ENCODE results near the gene ADAMTS17. TPM values are rescaled to one million over a fixed set of nuclear protein-coding genes. Genes with fewer than 3 reads are reported as not detected.

The ADAMTS17 gene
- total RNA-seq, 1 experiment from 2014 or later: 0.15 TPM

- Histone ChIP-seq H3K27me3 (replicated peaks; ENCODE audit: insufficient read depth, low read depth, low read length, poor library complexity) (no peaks in the 10 kb centered on the region), H3K4me3 (ENCODE audit: low read depth, low read length, poor library complexity, severe bottlenecking) (no peak overlapping the region), H3K9me3 (ENCODE audit: low read depth, low read length, poor library complexity, severe bottlenecking) (peaks cover 6% of the 10 kb centered on the region), H3K4me1 (ENCODE audit: insufficient read depth, low read length, poor library complexity, severe bottlenecking) (no peaks in the 10 kb centered on the region), H3K27ac (ENCODE audit: low read depth, low read length, poor library complexity, severe bottlenecking) (no peak overlapping the region), H3K36me3 (ENCODE audit: insufficient read depth, low read length, poor library complexity, severe bottlenecking) (no peaks in the 10 kb centered on the region)
- BruUV-seq (replicated peaks): no TSS peak
- ChIA-PET CTCF (no interaction called here), POLR2A (ENCODE audit: low non-redundant PET) (no interaction called here)
- intact Hi-C loops (cut with micrococcal nuclease; ENCODE audit: unreplicated experiment): no loop called here
- TF ChIP-seq EZH2 (IDR thresholded peaks at IDR 0.05; ENCODE audit: borderline replicate concordance, low read depth, low read length, poor library complexity, severe bottlenecking) (no peak), CTCF (conservative IDR thresholded peaks at IDR 0.05; ENCODE audit: low read depth, low read length) (no peak)
- DNase-seq (ENCODE audit: low spot score): no peak
These were observed 319.0 kb downstream of the ADAMTS17 start for GRCh38 chr15:100022806-100023205.

- intact Hi-C loops (cut with micrococcal nuclease; ENCODE audit: unreplicated experiment): no loop called here
- peaks cover 2% of the 10 kb centered on the region for H3K9me3 ChIP-seq (ENCODE audit: low read depth, low read length, poor library complexity, severe bottlenecking)
- DNase-seq (ENCODE audit: low spot score): no peak
- ChIA-PET POLR2A (ENCODE audit: low non-redundant PET) (no interaction called here), CTCF (no interaction called here)
- TF ChIP-seq CTCF (conservative IDR thresholded peaks at IDR 0.05; ENCODE audit: low read depth, low read length): no peak
- no peak for TF ChIP-seq EZH2 (IDR thresholded peaks at IDR 0.05; ENCODE audit: borderline replicate concordance, low read depth, low read length, poor library complexity, severe bottlenecking)
- H3K4me3 ChIP-seq (ENCODE audit: low read depth, low read length, poor library complexity, severe bottlenecking): no peak overlapping the region
- H3K36me3 ChIP-seq (ENCODE audit: insufficient read depth, low read length, poor library complexity, severe bottlenecking): no peaks in the 10 kb centered on the region
- no peak overlapping the region for H3K27ac ChIP-seq (ENCODE audit: low read depth, low read length, poor library complexity, severe bottlenecking)
- H3K27me3 ChIP-seq (replicated peaks; ENCODE audit: insufficient read depth, low read depth, low read length, poor library complexity): no peaks in the 10 kb centered on the region
- H3K4me1 ChIP-seq (ENCODE audit: insufficient read depth, low read length, poor library complexity, severe bottlenecking): no peaks in the 10 kb centered on the region
- BruUV-seq (replicated peaks): no TSS peak
These were observed 319.4 kb downstream of the ADAMTS17 start for GRCh38 chr15:100022391-100022790.

- intact Hi-C loops (cut with micrococcal nuclease; ENCODE audit: unreplicated experiment): no loop called here
- ChIA-PET CTCF (no interaction called here), POLR2A (ENCODE audit: low non-redundant PET) (no interaction called here)
- no peaks in the 10 kb centered on the region for H3K9me3 ChIP-seq (ENCODE audit: low read depth, low read length, poor library complexity, severe bottlenecking)
- H3K27me3 ChIP-seq (replicated peaks; ENCODE audit: insufficient read depth, low read depth, low read length, poor library complexity): no peaks in the 10 kb centered on the region
- H3K4me1 ChIP-seq (ENCODE audit: insufficient read depth, low read length, poor library complexity, severe bottlenecking): no peaks in the 10 kb centered on the region
- H3K27ac ChIP-seq (ENCODE audit: low read depth, low read length, poor library complexity, severe bottlenecking): no peak overlapping the region
- no peaks in the 10 kb centered on the region for H3K36me3 ChIP-seq (ENCODE audit: insufficient read depth, low read length, poor library complexity, severe bottlenecking)
- H3K4me3 ChIP-seq (ENCODE audit: low read depth, low read length, poor library complexity, severe bottlenecking): no peak overlapping the region
- no TSS peak for BruUV-seq (replicated peaks)
- TF ChIP-seq EZH2 (IDR thresholded peaks at IDR 0.05; ENCODE audit: borderline replicate concordance, low read depth, low read length, poor library complexity, severe bottlenecking) (no peak), CTCF (conservative IDR thresholded peaks at IDR 0.05; ENCODE audit: low read depth, low read length) (no peak)
- no peak for DNase-seq (ENCODE audit: low spot score)
These were observed 320.1 kb downstream of the ADAMTS17 start for GRCh38 chr15:100021653-100022052.
